Measurements from ENCODE around the gene GMDS. TPM values are rescaled to one million over a fixed set of nuclear protein-coding genes. Genes with fewer than 3 reads are reported as not detected.

GMDS gene
- total RNA-seq, 1 experiment from 2014 or later, result 27.6 TPM

DNA sequence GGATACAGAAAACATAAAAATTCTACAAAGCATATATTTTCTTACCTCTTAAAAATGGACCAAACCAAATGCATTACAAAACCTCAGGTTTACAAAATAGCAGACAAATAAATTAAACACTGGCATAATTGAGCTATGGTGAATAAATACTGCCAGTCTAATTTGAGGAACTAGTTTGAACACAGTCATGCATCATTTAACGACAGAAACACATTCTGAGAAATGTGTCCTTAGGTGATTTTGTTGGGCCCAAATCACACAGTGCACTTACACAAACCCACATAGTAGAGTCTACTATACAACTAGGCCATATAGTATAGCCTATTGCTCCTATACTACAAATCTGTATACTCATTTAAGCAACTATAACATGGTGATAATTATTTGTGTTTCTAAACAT lies 420.1 kb downstream of the GMDS start:
- no peak overlapping the region for H3K4me3 Mint-ChIP-seq
- Histone ChIP-seq H3T11ph (ENCODE audit: low read length) (no peak overlapping the region), H3K9ac (ENCODE audit: extremely low read depth, insufficient read length, low read length) (no peak overlapping the region), H2BK12ac (ENCODE audit: insufficient read length, low read depth, low read length) (no peak overlapping the region), H2AFZ (ENCODE audit: low read length) (no peak overlapping the region), H3K4me1 (ENCODE audit: insufficient read depth, low read length) (no peaks in the 10 kb centered on the region; the same call in 1 of the 2 replicates), H4K8ac (replicated peaks; ENCODE audit: insufficient read length, low read depth, low read length) (no peak overlapping the region), H3K23ac (ENCODE audit: insufficient read length, low read depth, low read length) (no peak overlapping the region), H3K23me2 (ENCODE audit: insufficient read length, low read depth, low read length, poor library complexity, severe bottlenecking) (no peaks in the 10 kb centered on the region), H2AK5ac (ENCODE audit: insufficient read length, low read length) (no peak overlapping the region), H3K18ac (ENCODE audit: insufficient read length, low read depth, low read length) (no peak overlapping the region), H3K27me3 (ENCODE audit: insufficient read depth, low read length) (no peaks in the 10 kb centered on the region), H3K9me3 (ENCODE audit: control insufficient read depth, low read depth, low read length) (no peaks in the 10 kb centered on the region), H3K56ac (ENCODE audit: insufficient read length, low read depth, low read length) (no peak overlapping the region), H4K20me1 (ENCODE audit: control insufficient read depth, insufficient read depth, insufficient read length) (no peaks in the 10 kb centered on the region), H4K5ac (ENCODE audit: insufficient read length, low read depth, low read length) (no peak overlapping the region), H3K4me2 (ENCODE audit: insufficient read depth, insufficient read length, low read length) (no peak overlapping the region), H2BK5ac (ENCODE audit: insufficient read length, low read length) (no peak overlapping the region), H3K79me1 (ENCODE audit: insufficient read depth, low read depth, low read length, poor library complexity, severe bottlenecking) (no peaks in the 10 kb centered on the region), H3K4ac (ENCODE audit: low read depth, low read length) (no peak overlapping the region), H3K27ac (ENCODE audit: insufficient read length, low read depth, low read length) (no peak overlapping the region), H2BK20ac (ENCODE audit: low read depth, low read length, poor library complexity, severe bottlenecking) (no peak overlapping the region), H3K79me2 (ENCODE audit: insufficient read depth, low read length) (no peaks in the 10 kb centered on the region), H2BK15ac (ENCODE audit: low read depth, low read length) (no peak overlapping the region), H4K91ac (ENCODE audit: insufficient read length, low read depth, low read length) (no peak overlapping the region), H2BK120ac (ENCODE audit: low read depth, low read length, poor library complexity, severe bottlenecking) (no peak overlapping the region), H3K14ac (ENCODE audit: insufficient read depth, low read length) (no peak overlapping the region)
- H3K9me3 Mint-ChIP-seq, result peaks cover 7 to 14% of the 10 kb centered on the region in 2 experiments; a peak in 3 of 5 replicates
- H3K36me3 Mint-ChIP-seq (ENCODE audit: insufficient read depth in 1 of 3, low read depth in 3 of 3), result peaks cover 4 to 13% (median 7%) of the 10 kb centered on the region in 3 experiments; a peak in 6 of 7 replicates
- TF ChIP-seq, protein P1, sequence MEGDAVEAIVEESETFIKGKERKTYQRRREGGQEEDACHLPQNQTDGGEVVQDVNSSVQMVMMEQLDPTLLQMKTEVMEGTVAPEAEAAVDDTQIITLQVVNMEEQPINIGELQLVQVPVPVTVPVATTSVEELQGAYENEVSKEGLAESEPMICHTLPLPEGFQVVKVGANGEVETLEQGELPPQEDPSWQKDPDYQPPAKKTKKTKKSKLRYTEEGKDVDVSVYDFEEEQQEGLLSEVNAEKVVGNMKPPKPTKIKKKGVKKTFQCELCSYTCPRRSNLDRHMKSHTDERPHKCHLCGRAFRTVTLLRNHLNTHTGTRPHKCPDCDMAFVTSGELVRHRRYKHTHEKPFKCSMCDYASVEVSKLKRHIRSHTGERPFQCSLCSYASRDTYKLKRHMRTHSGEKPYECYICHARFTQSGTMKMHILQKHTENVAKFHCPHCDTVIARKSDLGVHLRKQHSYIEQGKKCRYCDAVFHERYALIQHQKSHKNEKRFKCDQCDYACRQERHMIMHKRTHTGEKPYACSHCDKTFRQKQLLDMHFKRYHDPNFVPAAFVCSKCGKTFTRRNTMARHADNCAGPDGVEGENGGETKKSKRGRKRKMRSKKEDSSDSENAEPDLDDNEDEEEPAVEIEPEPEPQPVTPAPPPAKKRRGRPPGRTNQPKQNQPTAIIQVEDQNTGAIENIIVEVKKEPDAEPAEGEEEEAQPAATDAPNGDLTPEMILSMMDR (conservative IDR thresholded peaks at IDR 0.05), result no peak
- no peak overlapping the region for H3K27ac Mint-ChIP-seq
- peaks cover 8 to 9% of the 10 kb centered on the region in 2 experiments for H3K4me1 Mint-ChIP-seq
- H3K27me3 Mint-ChIP-seq (ENCODE audit: low read depth), result no peaks in the 10 kb centered on the region
- no peak for DNase-seq
- no CpG with 5 or more reads among the region's 1 CpG for WGBS (ENCODE audit: extremely low coverage, insufficient read length, low lambda C conversion rate)
